HG03196 (cell line): ENCODE results near the gene MORN5.

Experiments used
- ATAC-seq: cut with Tn5 transposase; IDR thresholded peaks from one replicate; pipeline ENCODE4 v1.9.1; 2021; ENCODE audit not compliant: unreplicated experiment

MORN5 gene

GRCh38 chr9:122190597-122191381 is 31.1 kb downstream of the MORN5 start:
- ATAC-seq, result no peak

- no peak for ATAC-seq
Measured at GRCh38 chr9:122191584-122191983, 31.9 kb downstream of the MORN5 start.

- no peak for ATAC-seq
Measured at GRCh38 chr9:122192261-122192875, 32.7 kb downstream of the MORN5 start.

- no peak for ATAC-seq
Measured at GRCh38 chr9:122192914-122193525, 33.3 kb downstream of the MORN5 start.

- ATAC-seq, result no peak
Measured at GRCh38 chr9:122193651-122194050, 33.9 kb downstream of the MORN5 start.

- ATAC-seq, result no peak
Measured at GRCh38 chr9:122195875-122196274, 36.2 kb downstream of the MORN5 start.

- ATAC-seq, result no peak
Measured at GRCh38 chr9:122197426-122197825, 37.7 kb downstream of the MORN5 start.

- no peak for ATAC-seq
Measured at GRCh38 chr9:122197882-122198281, 38.2 kb downstream of the MORN5 start.

GRCh38 chr9:122200960-122201595 is 41.4 kb downstream of the MORN5 start:
- no peak for ATAC-seq

- ATAC-seq, result no peak
Measured at GRCh38 chr9:122201641-122202040, 41.9 kb downstream of the MORN5 start.

GRCh38 chr9:122202111-122202510 is 42.4 kb downstream of the MORN5 start:
- ATAC-seq, result no peak

GRCh38 chr9:122204055-122204454 is 44.3 kb downstream of the MORN5 start:
- ATAC-seq, result no peak

GRCh38 chr9:122204491-122204890 is 44.8 kb downstream of the MORN5 start:
- ATAC-seq, result no peak

- ATAC-seq, result no peak
Measured at GRCh38 chr9:122205176-122205575, 45.5 kb downstream of the MORN5 start.

GRCh38 chr9:122206118-122207046 is 46.7 kb downstream of the MORN5 start:
- no peak for ATAC-seq

- no peak for ATAC-seq
Measured at GRCh38 chr9:122207096-122207495, 47.4 kb downstream of the MORN5 start.

- no peak for ATAC-seq
Measured at GRCh38 chr9:122209451-122209850, 49.7 kb downstream of the MORN5 start.

- no peak for ATAC-seq
Measured at GRCh38 chr9:122212473-122213004, 52.8 kb downstream of the MORN5 start.

GRCh38 chr9:122213102-122213588 is 53.4 kb downstream of the MORN5 start:
- no peak for ATAC-seq
